Activated CD8-positive, alpha-beta memory T cell treated with anti-CD3 and anti-CD28 coated beads, Interleukin-2, amount 50 U/mL, for 1 hour (primary cell): ENCODE results near the gene POLR2A.

ENCODE experiments used
- DNase-seq: peaks from one replicate; pipeline ENCODE4 v3.0.0-alpha.2; 2020; ENCODE audit errors: extremely low read depth

Gene POLR2A

GRCh38 chr17:7502987-7503386, 18.8 kb downstream of the POLR2A start:
- DNase-seq = no peak

GRCh38 chr17:7503521-7503920, 19.4 kb downstream of the POLR2A start:
- DNase-seq = no peak

- DNase-seq = no peak
Measured at GRCh38 chr17:7508145-7508544, 24.0 kb downstream of the POLR2A start.

- no peak for DNase-seq
Measured at GRCh38 chr17:7508846-7509245, 24.7 kb downstream of the POLR2A start.

GRCh38 chr17:7509937-7510336, 25.8 kb downstream of the POLR2A start:
- DNase-seq = no peak

GRCh38 chr17:7511108-7511507, 26.9 kb downstream of the POLR2A start:
- no peak for DNase-seq

- DNase-seq = no peak
Measured at GRCh38 chr17:7512105-7512504, 27.9 kb downstream of the POLR2A start.

- DNase-seq = no peak
Measured at GRCh38 chr17:7512824-7513540, 28.8 kb downstream of the POLR2A start.

GRCh38 chr17:7513850-7514419, 29.8 kb downstream of the POLR2A start:
- no peak for DNase-seq

GRCh38 chr17:7515911-7516610, 31.9 kb downstream of the POLR2A start:
- no peak for DNase-seq

GRCh38 chr17:7523033-7523432, 38.9 kb downstream of the POLR2A start:
- no peak for DNase-seq

GRCh38 chr17:7528842-7529241, 44.7 kb downstream of the POLR2A start:
- no peak for DNase-seq

- DNase-seq = no peak
Measured at GRCh38 chr17:7530023-7530900, 46.1 kb downstream of the POLR2A start.

- DNase-seq = no peak
Measured at GRCh38 chr17:7538050-7538449, 53.9 kb downstream of the POLR2A start.

GRCh38 chr17:7538891-7539545, 54.9 kb downstream of the POLR2A start:
- DNase-seq = no peak

GRCh38 chr17:7541074-7541621, 57.0 kb downstream of the POLR2A start:
- DNase-seq = no peak

GRCh38 chr17:7544911-7545310, 60.7 kb downstream of the POLR2A start:
- no peak for DNase-seq

GRCh38 chr17:7548585-7549400, 64.6 kb downstream of the POLR2A start, which contains the start of gene TNFSF12:
Gene TNFSF12, plus strand, starts transcription at chr17:7549058. Its CDS starts 96 bp downstream, at chr17:7549154.
- DNase-seq = no peak
